Keratinocyte (primary cell): ENCODE results near the gene METTL4. TPM values are rescaled to one million over a fixed set of nuclear protein-coding genes. Genes with fewer than 3 reads are reported as not detected.
"Not testable (repeated sequence)": the region's sequence is repeated elsewhere in the genome, so short reads cannot be mapped to it uniquely, and the experiment has no call there.

Source experiments
- DNase-seq: peaks from one replicate; pipeline ENCODE4 v3.0.0-alpha.2; 2011; ENCODE audit warnings: low read depth, missing footprints, low spot score
- FAIRE-seq: peaks from 2 replicates; lab custom pipeline; 2011; peaks lifted over from hg19 to GRCh38; lab: Jason Lieb, UNC
- H2AFZ ChIP-seq: 2 replicates; pipeline ENCODE4 v1.6.0; 2012; ENCODE audit warnings: low read length, control low read depth, inconsistent platforms; ENCODE audit not compliant: control insufficient read depth
- H3K27ac ChIP-seq: 2 replicates; pipeline ENCODE4 v1.5.1; 2011; ENCODE audit warnings: low read length; ENCODE audit not compliant: control insufficient read depth, insufficient read depth
- H3K27me3 ChIP-seq: 3 replicates; pipeline ENCODE4 v1.6.0; 2011; ENCODE audit warnings: low read length; ENCODE audit not compliant: control insufficient read depth, insufficient read depth; ENCODE audit errors: extremely low read depth
- H3K36me3 ChIP-seq, 2 experiments: 2 replicates in 1 of 2; 3 replicates in 1 of 2; pipeline ENCODE4 v1.5.1; 2011; ENCODE audit warnings: low read length in 2 of 2, mild to moderate bottlenecking in 1 of 2; ENCODE audit not compliant: control insufficient read depth in 2 of 2, insufficient read depth in 2 of 2; ENCODE audit errors: extremely low read depth in 1 of 2
- H3K4me1 ChIP-seq: 3 replicates; pipeline ENCODE4 v1.5.1; 2011; ENCODE audit warnings: low read length; ENCODE audit not compliant: control insufficient read depth, insufficient read depth; ENCODE audit errors: extremely low read depth
- H3K4me2 ChIP-seq: 3 replicates; pipeline ENCODE4 v1.6.0; 2011; ENCODE audit warnings: low read depth, low read length; ENCODE audit not compliant: control insufficient read depth, insufficient read depth; ENCODE audit errors: extremely low read depth
- H3K4me3 ChIP-seq, 3 experiments: fragments of 200-600 bp in 1 of 3; sonication (generic) in 1 of 3; 2 replicates in 2 of 3; 3 replicates in 1 of 3; pipeline ENCODE4 v1.5.1; 2011 to 2016; ENCODE audit warnings: low read length in 3 of 3, mild to moderate bottlenecking in 3 of 3, control low read depth in 2 of 3, inconsistent platforms in 1 of 3, low read depth in 1 of 3, mixed read lengths in 1 of 3, mixed run types in 1 of 3, moderate library complexity in 1 of 3; ENCODE audit not compliant: control insufficient read depth in 2 of 3, insufficient read depth in 2 of 3; ENCODE audit errors: extremely low read depth in 1 of 3
- H3K79me2 ChIP-seq: 2 replicates; pipeline ENCODE4 v1.6.0; 2012; ENCODE audit warnings: low read length; ENCODE audit not compliant: control insufficient read depth, insufficient read depth
- H3K9ac ChIP-seq: 3 replicates; pipeline ENCODE4 v1.6.0; 2011; ENCODE audit warnings: low read length; ENCODE audit not compliant: control insufficient read depth, insufficient read depth; ENCODE audit errors: extremely low read depth
- H3K9me1 ChIP-seq: 3 replicates; pipeline ENCODE4 v1.6.0; 2011; ENCODE audit warnings: low read length; ENCODE audit not compliant: control insufficient read depth, insufficient read depth; ENCODE audit errors: extremely low read depth
- H3K9me3 ChIP-seq: 2 replicates; pipeline ENCODE4 v1.5.1; 2012; ENCODE audit warnings: low read depth, low read length; ENCODE audit not compliant: control insufficient read depth
- H4K20me1 ChIP-seq: 3 replicates; pipeline ENCODE4 v1.6.0; 2011; ENCODE audit warnings: low read length; ENCODE audit not compliant: control insufficient read depth, insufficient read depth; ENCODE audit errors: extremely low read depth
- CTCF ChIP-seq, 3 experiments: IDR thresholded peaks in 1 of 3; conservative IDR thresholded peaks in 1 of 3; optimal IDR thresholded peaks in 1 of 3; 2 replicates in 2 of 3; 3 replicates in 1 of 3; pipeline versions ENCODE3 to v1.5.1; 2011; ENCODE audit warnings: low read length in 3 of 3, mild to moderate bottlenecking in 3 of 3, moderate library complexity in 2 of 3, control low read depth in 1 of 3, inconsistent platforms in 1 of 3; ENCODE audit not compliant: insufficient read depth in 2 of 3; ENCODE audit errors: extremely low read depth in 1 of 3
- EZH2 ChIP-seq: IDR thresholded peaks from one replicate; pipeline ENCODE4 v1.6.1; 2012; ENCODE audit warnings: inconsistent platforms, mild to moderate bottlenecking, low read length, moderate library complexity
- dilution Hi-C: fragments of 300-500 bp; cut with MboI; formaldehyde crosslinking; loops from one replicate; pipeline ENCODE4 v1.7.0; 2020; ENCODE audit warnings: low sequenced_read_pairs; ENCODE audit not compliant: extremely low pct_ligation_motif_present
- polyA plus RNA-seq, 5 experiments: library from polyadenylated mRNA; depleted of rRNA in 3 of 5; stranded (reverse) in 3 of 5; stranded (forward) in 1 of 5; unstranded in 1 of 5; fragments of >200 nt; gene quantifications; 1 replicate in 1 of 5; 2 replicates in 3 of 5; 3 replicates in 1 of 5; pipeline versions ENCODE4 v1.2.1 to v1.2.3, GENCODE V29; 2011 to 2012; ENCODE audit warnings: missing spikeins in 2 of 5, low read depth in 1 of 5, low replicate concordance in 1 of 5

Gene METTL4
- polyA plus RNA-seq, 1 donor (not counting 4 experiments of a cell fraction or from before 2014, with no cell fraction given): 10.2 TPM

DNA sequence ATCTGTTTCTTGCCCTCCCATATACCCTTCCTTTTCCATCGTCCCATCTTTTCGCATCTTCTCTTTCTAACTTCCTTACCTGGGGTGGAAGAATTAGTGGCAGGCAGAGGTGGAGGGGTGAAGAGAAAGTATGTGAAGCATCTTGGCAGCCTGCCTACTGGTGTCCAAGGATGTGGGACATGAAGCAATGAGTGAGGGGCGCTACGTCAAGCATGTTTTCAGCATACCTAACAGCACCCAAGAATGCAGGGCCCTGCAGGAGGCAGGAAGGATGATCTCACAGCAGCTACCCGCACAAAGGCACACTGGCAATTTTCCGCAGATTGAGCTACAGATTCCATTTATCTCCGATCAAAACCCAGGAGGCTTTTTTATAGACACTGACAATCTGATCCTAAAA lies 42.2 kb downstream of the METTL4 start:
- no peak overlapping the region for H3K9ac ChIP-seq
- H2AFZ ChIP-seq: no peak overlapping the region
- no peaks in the 10 kb centered on the region for H3K9me1 ChIP-seq

DNA sequence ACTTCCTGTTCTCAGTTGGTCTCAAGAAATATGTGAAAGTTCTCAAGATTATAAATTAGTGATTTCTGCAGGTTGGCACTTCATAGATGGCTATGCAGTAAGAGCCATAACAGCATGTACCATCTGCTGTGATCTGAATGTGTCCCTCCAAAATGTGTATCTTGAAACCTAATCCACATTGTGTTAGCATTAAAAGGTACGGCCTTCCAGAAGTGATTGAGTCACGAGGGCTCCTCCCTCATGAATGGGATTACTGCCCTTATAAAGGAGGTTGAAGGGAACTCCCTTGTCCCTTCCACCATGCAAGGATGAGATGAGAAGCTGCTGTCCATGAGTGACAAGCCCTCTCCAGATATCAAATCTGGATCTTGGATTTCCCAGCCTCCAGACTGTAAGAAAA lies 45.0 kb downstream of the METTL4 start:
- Histone ChIP-seq H3K27me3 (no peaks in the 10 kb centered on the region), H3K36me3 (no peaks in the 10 kb centered on the region), H3K9me3 (no peaks in the 10 kb centered on the region), H3K9me1 (no peaks in the 10 kb centered on the region), H3K79me2 (no peaks in the 10 kb centered on the region), H3K27ac (no peak overlapping the region), H3K4me1 (no peaks in the 10 kb centered on the region), H3K4me3 (no peak overlapping the region), H3K9ac (no peak overlapping the region), H3K4me2 (no peak overlapping the region), H2AFZ (no peak overlapping the region), H4K20me1 (no peaks in the 10 kb centered on the region)
- TF ChIP-seq EZH2 (no peak), CTCF (optimal IDR thresholded peaks at IDR 0.05 in 1 of 3, IDR thresholded peaks at IDR 0.05 in 1 of 3, conservative IDR thresholded peaks at IDR 0.05 in 1 of 3; ENCODE audit: extremely low read depth in 1 of 3, insufficient read depth in 2 of 3, low read length in 3 of 3) (no peak)
- FAIRE-seq (no peak), DNase-seq (no peak)
- dilution Hi-C loops: no loop called here

More for the DNA sequence above, 42.2 kb downstream of the METTL4 start:
- TF ChIP-seq CTCF (optimal IDR thresholded peaks at IDR 0.05 in 1 of 3, IDR thresholded peaks at IDR 0.05 in 1 of 3, conservative IDR thresholded peaks at IDR 0.05 in 1 of 3; ENCODE audit: extremely low read depth in 1 of 3, insufficient read depth in 2 of 3, low read length in 3 of 3): no peak
- no peak for TF ChIP-seq EZH2
- H3K79me2 ChIP-seq: no peaks in the 10 kb centered on the region
- no peaks in the 10 kb centered on the region for H3K36me3 ChIP-seq
- dilution Hi-C loops: no loop called here
- no peak overlapping the region for H3K27ac ChIP-seq
- FAIRE-seq: no peak
- no peaks in the 10 kb centered on the region for H3K9me3 ChIP-seq
- no peaks in the 10 kb centered on the region for H4K20me1 ChIP-seq
- H3K4me2 ChIP-seq: no peak overlapping the region
- H3K4me1 ChIP-seq: no peaks in the 10 kb centered on the region
- H3K4me3 ChIP-seq: no peak overlapping the region
- no peaks in the 10 kb centered on the region for H3K27me3 ChIP-seq
- DNase-seq: no peak

DNA sequence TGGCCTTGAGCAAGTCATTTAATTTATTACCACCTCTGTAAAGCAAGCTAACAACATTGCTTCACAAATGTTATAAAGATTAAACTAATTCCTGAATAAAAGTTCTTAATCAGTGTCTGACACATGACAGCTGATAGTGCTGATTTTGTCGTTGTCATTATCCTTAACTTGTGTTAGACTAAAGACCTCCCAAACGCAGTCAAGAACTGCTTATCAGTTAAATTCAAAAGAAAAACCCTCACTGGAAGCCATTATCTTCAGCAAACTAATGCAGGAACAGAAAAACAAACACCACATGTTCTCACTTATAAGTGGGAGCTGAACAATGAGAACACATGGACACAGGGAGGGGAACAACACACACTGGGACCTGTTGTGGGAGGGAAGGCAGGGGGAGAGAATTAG lies 46.5 kb downstream of the METTL4 start:
- H3K9me1 ChIP-seq, H3K9ac ChIP-seq, H4K20me1 ChIP-seq, H3K4me3 ChIP-seq, H3K79me2 ChIP-seq, H3K27ac ChIP-seq, H2AFZ ChIP-seq, H3K36me3 ChIP-seq, DNase-seq, H3K27me3 ChIP-seq, H3K4me2 ChIP-seq, dilution Hi-C loops, FAIRE-seq, H3K9me3 ChIP-seq, H3K4me1 ChIP-seq: not testable (repeated sequence)
